ENCODE measurements around the gene PTPN11. TPM values are rescaled to one million over a fixed set of nuclear protein-coding genes. Genes with fewer than 3 reads are reported as not detected.

The PTPN11 gene
- total and polyA plus RNA-seq, 7 experiments from 2014 or later: 43.5 to 94.7 (median 47.3) TPM

GRCh38 chr12:112424126-112424525 is 5.4 kb downstream of the PTPN11 start:
- Histone ChIP-seq H3K9me3 (ENCODE audit: control insufficient read depth in 2 of 3, low read length in 3 of 3) (no peaks in the 10 kb centered on the region), H3K36me3 (ENCODE audit: control insufficient read depth in 2 of 3, insufficient read depth in 3 of 3, low read length in 3 of 3) (peaks cover 0 to 3% (median 0%) of the 10 kb centered on the region in 3 experiments), H3K27me3 (ENCODE audit: control insufficient read depth in 2 of 2, insufficient read depth in 2 of 2, low read length in 2 of 2) (no peaks in the 10 kb centered on the region), H3K27ac (ENCODE audit: low read depth, low read length) (no peak overlapping the region), H3K4me3 (ENCODE audit: low read length) (no peak overlapping the region), H3K4me1 (ENCODE audit: control insufficient read depth in 2 of 2, insufficient read depth in 2 of 2, low read length in 2 of 2) (peaks cover 30 to 31% of the 10 kb centered on the region in 2 donors)
- peaks cover 0 to 8% (median 4%) of the 10 kb centered on the region in 5 donors for H3K36me3 Mint-ChIP-seq
- no peaks in the 10 kb centered on the region for H3K9me3 Mint-ChIP-seq
- H3K4me3 Mint-ChIP-seq: peak overlapping the region in 5 of 10 donors; percentile 0 to 39 (median 9)
- no peak for ATAC-seq
- POLR2A ChIA-PET: interaction anchor here (0.7 to 0.8 kb wide), 2 partner anchors 12 to 33 kb away, joined by 3 to 10 read pairs; no protein-coding TSS in a partner anchor
- DNase-seq: no peak
- H3K4me1 Mint-ChIP-seq: peaks cover 33 to 67% (median 57%) of the 10 kb centered on the region in 7 donors
- intact Hi-C loops (cut with micrococcal nuclease): no loop called here
- CTCF ChIA-PET: interaction anchor here (1.0 kb wide), 1 partner anchor 12 kb away, joined by 3 read pairs; no protein-coding TSS in a partner anchor
- no peaks in the 10 kb centered on the region for H3K27me3 Mint-ChIP-seq
- peak overlapping the region in 3 of 9 donors; percentile 0 to 6 (median 2) for H3K27ac Mint-ChIP-seq

- Histone ChIP-seq H3K9me3 (ENCODE audit: control insufficient read depth in 2 of 3, low read length in 3 of 3) (no peaks in the 10 kb centered on the region), H3K4me3 (ENCODE audit: low read length) (no peak overlapping the region), H3K4me1 (ENCODE audit: control insufficient read depth in 2 of 2, insufficient read depth in 2 of 2, low read length in 2 of 2) (peaks cover 20 to 22% of the 10 kb centered on the region in 2 donors), H3K27me3 (ENCODE audit: control insufficient read depth in 2 of 2, insufficient read depth in 2 of 2, low read length in 2 of 2) (no peaks in the 10 kb centered on the region), H3K27ac (ENCODE audit: low read depth, low read length) (no peak overlapping the region), H3K36me3 (ENCODE audit: control insufficient read depth in 2 of 3, insufficient read depth in 3 of 3, low read length in 3 of 3) (no peaks in the 10 kb centered on the region)
- CTCF ChIA-PET: no interaction called here
- intact Hi-C loops (cut with micrococcal nuclease): no loop called here
- Mint-ChIP-seq H3K4me3 (no peak overlapping the region), H3K4me1 (peaks cover 27 to 53% (median 46%) of the 10 kb centered on the region in 7 donors), H3K36me3 (peaks cover 0 to 7% (median 4%) of the 10 kb centered on the region in 5 donors), H3K27me3 (no peaks in the 10 kb centered on the region), H3K9me3 (no peaks in the 10 kb centered on the region), H3K27ac (no peak overlapping the region)
- DNase-seq: no peak
- no peak for ATAC-seq
- POLR2A ChIA-PET: no interaction called here
Measured at GRCh38 chr12:112425582-112426382, 7.0 kb downstream of the PTPN11 start.

GRCh38 chr12:112427760-112428159 is 9.0 kb downstream of the PTPN11 start:
- no peaks in the 10 kb centered on the region for H3K9me3 Mint-ChIP-seq
- CTCF ChIA-PET: no interaction called here
- no peak overlapping the region for H3K4me3 Mint-ChIP-seq
- H3K27me3 ChIP-seq (ENCODE audit: control insufficient read depth in 2 of 2, insufficient read depth in 2 of 2, low read length in 2 of 2): no peaks in the 10 kb centered on the region
- H3K27me3 Mint-ChIP-seq: no peaks in the 10 kb centered on the region
- no peak overlapping the region for H3K4me3 ChIP-seq (ENCODE audit: low read length)
- peak overlapping the region in 1 of 9 donors; percentile 26 for H3K27ac Mint-ChIP-seq
- H3K4me1 Mint-ChIP-seq: peaks cover 33 to 49% (median 42%) of the 10 kb centered on the region in 7 donors
- H3K4me1 ChIP-seq (ENCODE audit: control insufficient read depth in 2 of 2, insufficient read depth in 2 of 2, low read length in 2 of 2): peaks cover 8 to 12% of the 10 kb centered on the region in 2 donors
- no peaks in the 10 kb centered on the region for H3K9me3 ChIP-seq (ENCODE audit: control insufficient read depth in 2 of 3, low read length in 3 of 3)
- peaks cover 0 to 13% (median 12%) of the 10 kb centered on the region in 5 donors for H3K36me3 Mint-ChIP-seq
- no peak overlapping the region for H3K27ac ChIP-seq (ENCODE audit: low read depth, low read length)
- ATAC-seq: no peak
- no peak for DNase-seq
- no peaks in the 10 kb centered on the region for H3K36me3 ChIP-seq (ENCODE audit: control insufficient read depth in 2 of 3, insufficient read depth in 3 of 3, low read length in 3 of 3)
- intact Hi-C loops (cut with micrococcal nuclease): no loop called here
- POLR2A ChIA-PET: no interaction called here

GRCh38 chr12:112430929-112431328 is 12.2 kb downstream of the PTPN11 start:
- Histone ChIP-seq H3K4me1 (ENCODE audit: control insufficient read depth in 2 of 2, insufficient read depth in 2 of 2, low read length in 2 of 2) (no peaks in the 10 kb centered on the region), H3K27me3 (ENCODE audit: control insufficient read depth in 2 of 2, insufficient read depth in 2 of 2, low read length in 2 of 2) (no peaks in the 10 kb centered on the region), H3K9me3 (ENCODE audit: control insufficient read depth in 2 of 3, low read length in 3 of 3) (no peaks in the 10 kb centered on the region), H3K27ac (ENCODE audit: low read depth, low read length) (no peak overlapping the region), H3K4me3 (ENCODE audit: low read length) (no peak overlapping the region), H3K36me3 (ENCODE audit: control insufficient read depth in 2 of 3, insufficient read depth in 3 of 3, low read length in 3 of 3) (no peaks in the 10 kb centered on the region)
- Mint-ChIP-seq H3K27ac (peak overlapping the region in 1 of 9 donors; percentile 39), H3K27me3 (no peaks in the 10 kb centered on the region), H3K36me3 (peaks cover 0 to 14% (median 12%) of the 10 kb centered on the region in 5 donors), H3K4me3 (no peak overlapping the region), H3K4me1 (peaks cover 21 to 43% (median 29%) of the 10 kb centered on the region in 7 donors), H3K9me3 (no peaks in the 10 kb centered on the region)
- ChIA-PET POLR2A (interaction anchor here (0.7 kb wide), 1 partner anchor 45 kb away, joined by 3 read pairs; no protein-coding TSS in a partner anchor), CTCF (no interaction called here)
- intact Hi-C loops (cut with micrococcal nuclease): no loop called here
- no peak for ATAC-seq
- no peak for DNase-seq

- POLR2A ChIA-PET: interaction anchor here (0.8 kb wide), 1 partner anchor 14 kb away, joined by 3 read pairs; the partner anchor contains the start of gene PTPN11
- no peaks in the 10 kb centered on the region for H3K9me3 ChIP-seq (ENCODE audit: control insufficient read depth in 2 of 3, low read length in 3 of 3)
- Mint-ChIP-seq H3K9me3 (no peaks in the 10 kb centered on the region), H3K27ac (peak overlapping the region in 1 of 9 donors; percentile 72), H3K27me3 (no peaks in the 10 kb centered on the region), H3K4me1 (peaks cover 21 to 42% (median 27%) of the 10 kb centered on the region in 7 donors), H3K36me3 (peaks cover 0 to 13% (median 12%) of the 10 kb centered on the region in 5 donors), H3K4me3 (no peak overlapping the region)
- ATAC-seq: no peak
- no peaks in the 10 kb centered on the region for H3K27me3 ChIP-seq (ENCODE audit: control insufficient read depth in 2 of 2, insufficient read depth in 2 of 2, low read length in 2 of 2)
- H3K27ac ChIP-seq (ENCODE audit: low read depth, low read length): no peak overlapping the region
- intact Hi-C loops (cut with micrococcal nuclease): no loop called here
- no peaks in the 10 kb centered on the region for H3K36me3 ChIP-seq (ENCODE audit: control insufficient read depth in 2 of 3, insufficient read depth in 3 of 3, low read length in 3 of 3)
- H3K4me1 ChIP-seq (ENCODE audit: control insufficient read depth in 2 of 2, insufficient read depth in 2 of 2, low read length in 2 of 2): no peaks in the 10 kb centered on the region
- H3K4me3 ChIP-seq (ENCODE audit: low read length): no peak overlapping the region
- CTCF ChIA-PET: interaction anchor here (0.5 kb wide), 1 partner anchor 1432 kb away, joined by 4 read pairs; no protein-coding TSS in a partner anchor
- DNase-seq: no peak
Measured at GRCh38 chr12:112431965-112432364, 13.2 kb downstream of the PTPN11 start.

- Mint-ChIP-seq H3K4me3 (no peak overlapping the region), H3K36me3 (peaks cover 0 to 12% (median 5%) of the 10 kb centered on the region in 5 donors), H3K4me1 (peaks cover 23 to 44% (median 32%) of the 10 kb centered on the region in 7 donors), H3K9me3 (no peaks in the 10 kb centered on the region), H3K27me3 (no peaks in the 10 kb centered on the region), H3K27ac (peak overlapping the region in 2 of 9 donors; percentile 8 to 21)
- H3K4me3 ChIP-seq (ENCODE audit: low read length): no peak overlapping the region
- H3K27me3 ChIP-seq (ENCODE audit: control insufficient read depth in 2 of 2, insufficient read depth in 2 of 2, low read length in 2 of 2): no peaks in the 10 kb centered on the region
- CTCF ChIA-PET: no interaction called here
- DNase-seq: no peak
- POLR2A ChIA-PET: no interaction called here
- H3K4me1 ChIP-seq (ENCODE audit: control insufficient read depth in 2 of 2, insufficient read depth in 2 of 2, low read length in 2 of 2): no peaks in the 10 kb centered on the region
- no peak overlapping the region for H3K27ac ChIP-seq (ENCODE audit: low read depth, low read length)
- intact Hi-C loops (cut with micrococcal nuclease): no loop called here
- H3K9me3 ChIP-seq (ENCODE audit: control insufficient read depth in 2 of 3, low read length in 3 of 3): no peaks in the 10 kb centered on the region
- H3K36me3 ChIP-seq (ENCODE audit: control insufficient read depth in 2 of 3, insufficient read depth in 3 of 3, low read length in 3 of 3): no peaks in the 10 kb centered on the region
- no peak for ATAC-seq
Measured at GRCh38 chr12:112433551-112433950, 14.8 kb downstream of the PTPN11 start.
